ENCODE measurements around the gene CDKN1C.

Gene CDKN1C

DNA sequence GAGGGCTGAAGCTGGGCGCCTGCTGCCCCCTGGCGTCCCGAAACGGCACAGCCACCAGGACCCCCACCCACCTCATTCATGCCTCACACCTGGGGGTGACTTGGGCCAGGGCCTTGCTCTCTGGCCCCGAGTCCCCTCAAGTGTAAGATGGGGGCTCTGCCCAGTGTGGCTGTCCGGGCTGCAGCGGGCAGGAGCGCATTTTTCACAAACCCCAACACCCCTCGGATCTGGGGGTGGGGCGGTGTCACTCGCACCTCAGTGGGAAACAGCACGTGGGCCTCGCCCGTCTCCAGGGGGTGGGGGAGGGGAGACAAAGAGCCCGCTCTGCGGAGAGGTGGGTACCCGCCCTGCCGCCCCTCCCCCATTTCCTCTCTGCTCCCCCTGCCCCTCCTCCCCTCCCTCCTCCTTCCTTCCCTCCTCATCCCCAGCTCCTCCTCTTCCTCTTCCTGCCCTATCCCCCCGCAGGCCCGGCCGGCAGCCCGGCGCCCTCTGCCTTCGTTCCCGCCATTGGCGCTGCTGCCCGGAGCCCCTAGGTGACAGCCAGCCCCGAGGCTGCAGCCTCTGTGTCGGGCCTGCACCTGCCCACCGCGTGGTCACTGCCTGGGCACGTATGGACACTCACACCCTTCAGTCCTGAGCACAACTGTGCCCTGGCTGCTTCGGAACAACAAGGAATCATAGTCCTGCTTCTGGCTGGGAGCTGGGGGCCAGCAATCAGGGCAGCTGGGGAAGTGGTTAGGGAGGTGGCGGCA is 6.8 kb upstream of the CDKN1C start (continued):
- TF ChIP-seq, protein P1, sequence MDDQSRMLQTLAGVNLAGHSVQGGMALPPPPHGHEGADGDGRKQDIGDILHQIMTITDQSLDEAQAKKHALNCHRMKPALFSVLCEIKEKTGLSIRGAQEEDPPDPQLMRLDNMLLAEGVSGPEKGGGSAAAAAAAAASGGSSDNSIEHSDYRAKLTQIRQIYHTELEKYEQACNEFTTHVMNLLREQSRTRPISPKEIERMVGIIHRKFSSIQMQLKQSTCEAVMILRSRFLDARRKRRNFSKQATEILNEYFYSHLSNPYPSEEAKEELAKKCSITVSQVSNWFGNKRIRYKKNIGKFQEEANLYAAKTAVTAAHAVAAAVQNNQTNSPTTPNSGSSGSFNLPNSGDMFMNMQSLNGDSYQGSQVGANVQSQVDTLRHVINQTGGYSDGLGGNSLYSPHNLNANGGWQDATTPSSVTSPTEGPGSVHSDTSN (CRISPR knock-in tag; IDR thresholded peaks at IDR 0.05): no peak
- TF ChIP-seq ZNF473 (tag by site-specific recombination; IDR thresholded peaks at IDR 0.05) (no peak), SP3 (tag by site-specific recombination; IDR thresholded peaks at IDR 0.05) (peak; percentile 78)

DNA sequence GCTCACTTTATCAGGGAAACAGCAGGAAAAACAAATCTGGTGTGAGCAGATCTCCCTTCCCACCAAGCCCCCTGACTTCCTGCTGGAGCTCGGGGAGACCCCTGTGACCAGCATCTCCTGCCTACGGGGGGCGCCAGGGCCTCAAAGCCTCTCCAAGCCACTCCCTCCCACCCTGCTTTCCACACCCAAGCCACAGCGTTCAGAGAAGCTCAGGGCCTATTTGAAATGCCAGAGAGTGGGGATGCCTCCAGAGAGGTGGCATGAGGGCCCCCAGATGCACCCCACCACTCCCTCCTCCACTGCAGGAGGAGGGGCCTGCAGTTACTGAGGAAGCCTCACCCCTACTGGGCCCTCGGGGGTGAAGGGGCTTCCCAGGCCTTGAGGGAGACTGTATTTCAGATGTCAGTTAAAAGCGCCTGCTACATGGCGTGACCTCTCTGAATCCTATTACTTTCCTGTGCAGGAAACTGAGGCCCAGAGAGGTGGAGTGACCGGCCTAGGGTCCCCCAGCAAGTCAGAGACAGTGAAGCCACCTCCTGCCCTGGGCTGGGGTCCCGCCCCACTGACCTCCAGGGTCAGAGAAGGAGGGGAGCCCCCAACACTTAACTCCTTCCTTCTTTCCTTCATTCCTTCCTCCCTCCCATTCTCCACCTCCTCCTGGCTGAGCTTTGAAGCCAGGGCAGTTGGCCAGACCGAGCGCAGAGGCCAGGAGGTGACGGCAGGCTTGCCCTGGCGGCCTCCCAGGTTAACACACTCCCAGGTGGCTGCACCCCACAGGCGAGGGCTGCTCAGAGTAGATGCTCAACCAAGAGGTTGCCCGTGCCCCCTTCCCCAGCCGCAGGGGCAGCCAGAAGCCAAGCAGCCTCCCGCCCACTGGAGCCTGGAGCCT is 6.0 kb upstream of the CDKN1C start:
- Histone ChIP-seq H3K4me3 (ENCODE audit: low read depth, low read length) (no peak overlapping the region), H3K27ac (ENCODE audit: extremely low read depth, low read depth, low read length) (no peak overlapping the region), H3K36me3 (ENCODE audit: control insufficient read depth in 2 of 2, insufficient read depth in 1 of 2, low read length in 2 of 2) (no peaks in the 10 kb centered on the region), H3K4me1 (ENCODE audit: control insufficient read depth, insufficient read depth, low read length) (no peaks in the 10 kb centered on the region), H3K9me3 (ENCODE audit: control insufficient read depth, insufficient read depth, low read depth, low read length) (no peaks in the 10 kb centered on the region)
- TF ChIP-seq ZFP41 (tag by site-specific recombination; IDR thresholded peaks at IDR 0.05; ENCODE audit: borderline replicate concordance) (no peak), ZBTB8A (tag by site-specific recombination; IDR thresholded peaks at IDR 0.05) (0 out of 2 replicates have a peak, but pooled peaks have one; percentile 23)
- TF ChIP-seq, protein P2, sequence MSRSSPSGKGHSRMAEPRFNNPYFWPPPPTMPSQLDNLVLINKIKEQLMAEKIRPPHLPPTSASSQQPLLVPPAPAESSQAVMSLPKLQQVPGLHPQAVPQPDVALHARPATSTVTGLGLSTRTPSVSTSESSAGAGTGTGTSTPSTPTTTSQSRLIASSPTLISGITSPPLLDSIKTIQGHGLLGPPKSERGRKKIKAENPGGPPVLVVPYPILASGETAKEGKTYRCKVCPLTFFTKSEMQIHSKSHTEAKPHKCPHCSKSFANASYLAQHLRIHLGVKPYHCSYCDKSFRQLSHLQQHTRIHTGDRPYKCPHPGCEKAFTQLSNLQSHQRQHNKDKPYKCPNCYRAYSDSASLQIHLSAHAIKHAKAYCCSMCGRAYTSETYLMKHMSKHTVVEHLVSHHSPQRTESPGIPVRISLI (tag by site-specific recombination; IDR thresholded peaks at IDR 0.05): no peak
- CTCF ChIA-PET: interaction anchor here (0.6 to 16.8 kb wide), 31 partner anchors 9 to 689 kb away, joined by 3 to 456 read pairs (median 4); partner anchors contain the start of gene PHLDA2
- POLR2A ChIA-PET: interaction anchor here (1.6 to 2.1 kb wide), 2 partner anchors 38 to 358 kb away, joined by 10 to 12 read pairs; partner anchors contain the start of gene PHLDA2

DNA sequence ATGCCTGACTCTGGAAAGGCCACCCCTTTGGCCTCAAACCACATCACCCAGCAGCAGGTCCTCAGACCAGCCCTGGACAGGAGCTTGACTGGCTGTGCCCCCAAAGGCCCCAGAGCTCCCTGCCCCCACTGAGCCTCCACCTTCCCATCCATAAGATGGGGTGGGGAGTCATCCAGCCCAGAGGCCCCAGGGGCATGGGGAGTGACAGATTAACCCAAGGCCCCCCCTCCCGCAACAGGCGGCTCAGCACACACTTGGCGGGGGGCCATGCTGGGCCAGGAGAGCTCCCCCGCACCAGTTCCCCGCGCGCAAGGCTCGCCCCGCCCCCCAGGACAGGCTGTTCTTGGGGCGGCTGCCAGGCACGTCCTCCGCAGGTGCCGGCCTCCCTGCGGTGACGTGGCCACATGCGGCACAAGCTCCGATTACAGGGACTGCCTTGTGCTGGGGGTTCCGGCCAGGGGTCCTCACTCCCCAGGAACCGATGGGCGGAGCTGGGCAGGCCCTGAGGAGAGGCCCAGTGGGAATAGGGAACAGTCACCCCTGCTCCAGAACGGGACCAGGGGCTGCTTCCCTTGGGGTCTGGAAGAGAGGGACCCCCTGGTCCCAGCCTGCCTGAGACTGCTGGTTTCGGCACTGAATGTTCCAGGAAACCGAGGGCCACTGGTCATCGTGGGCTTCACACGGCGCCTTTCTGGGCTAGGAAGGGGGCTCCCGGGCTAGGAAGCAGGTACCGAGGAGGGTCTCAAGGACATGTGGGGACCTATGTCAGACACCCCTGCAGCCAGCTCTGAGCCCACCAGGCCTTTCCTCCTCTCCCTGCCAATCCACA is 5.1 kb upstream of the CDKN1C start:
- ChIA-PET CTCF (interaction anchor here (0.6 to 16.8 kb wide), 18 partner anchors 11 to 688 kb away, joined by 3 to 456 read pairs (median 4); partner anchors contain the start of gene PHLDA2), POLR2A (no interaction called here)
- no peak overlapping the region for H3K4me3 ChIP-seq (ENCODE audit: low read depth, low read length)
- H3K36me3 ChIP-seq (ENCODE audit: control insufficient read depth in 2 of 2, insufficient read depth in 1 of 2, low read length in 2 of 2): no peaks in the 10 kb centered on the region
- no peaks in the 10 kb centered on the region for H3K4me1 ChIP-seq (ENCODE audit: control insufficient read depth, insufficient read depth, low read length)
- TF ChIP-seq GLIS2 (tag by site-specific recombination; IDR thresholded peaks at IDR 0.05) (no peak), ZIC2 (tag by site-specific recombination; IDR thresholded peaks at IDR 0.05) (peak; percentile 84), GLIS1 (tag by site-specific recombination; IDR thresholded peaks at IDR 0.05) (peak; percentile 37; the same call in 1 of the 2 replicates), ZNF341 (tag by site-specific recombination; IDR thresholded peaks at IDR 0.05; ENCODE audit: low read depth) (peak; percentile 92), ZNF423 (tag by site-specific recombination; IDR thresholded peaks at IDR 0.05) (peak; percentile 58)
- TF ChIP-seq, protein P3, sequence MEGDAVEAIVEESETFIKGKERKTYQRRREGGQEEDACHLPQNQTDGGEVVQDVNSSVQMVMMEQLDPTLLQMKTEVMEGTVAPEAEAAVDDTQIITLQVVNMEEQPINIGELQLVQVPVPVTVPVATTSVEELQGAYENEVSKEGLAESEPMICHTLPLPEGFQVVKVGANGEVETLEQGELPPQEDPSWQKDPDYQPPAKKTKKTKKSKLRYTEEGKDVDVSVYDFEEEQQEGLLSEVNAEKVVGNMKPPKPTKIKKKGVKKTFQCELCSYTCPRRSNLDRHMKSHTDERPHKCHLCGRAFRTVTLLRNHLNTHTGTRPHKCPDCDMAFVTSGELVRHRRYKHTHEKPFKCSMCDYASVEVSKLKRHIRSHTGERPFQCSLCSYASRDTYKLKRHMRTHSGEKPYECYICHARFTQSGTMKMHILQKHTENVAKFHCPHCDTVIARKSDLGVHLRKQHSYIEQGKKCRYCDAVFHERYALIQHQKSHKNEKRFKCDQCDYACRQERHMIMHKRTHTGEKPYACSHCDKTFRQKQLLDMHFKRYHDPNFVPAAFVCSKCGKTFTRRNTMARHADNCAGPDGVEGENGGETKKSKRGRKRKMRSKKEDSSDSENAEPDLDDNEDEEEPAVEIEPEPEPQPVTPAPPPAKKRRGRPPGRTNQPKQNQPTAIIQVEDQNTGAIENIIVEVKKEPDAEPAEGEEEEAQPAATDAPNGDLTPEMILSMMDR (tag by site-specific recombination; IDR thresholded peaks at IDR 0.05): no peak
- TF ChIP-seq, protein P4, sequence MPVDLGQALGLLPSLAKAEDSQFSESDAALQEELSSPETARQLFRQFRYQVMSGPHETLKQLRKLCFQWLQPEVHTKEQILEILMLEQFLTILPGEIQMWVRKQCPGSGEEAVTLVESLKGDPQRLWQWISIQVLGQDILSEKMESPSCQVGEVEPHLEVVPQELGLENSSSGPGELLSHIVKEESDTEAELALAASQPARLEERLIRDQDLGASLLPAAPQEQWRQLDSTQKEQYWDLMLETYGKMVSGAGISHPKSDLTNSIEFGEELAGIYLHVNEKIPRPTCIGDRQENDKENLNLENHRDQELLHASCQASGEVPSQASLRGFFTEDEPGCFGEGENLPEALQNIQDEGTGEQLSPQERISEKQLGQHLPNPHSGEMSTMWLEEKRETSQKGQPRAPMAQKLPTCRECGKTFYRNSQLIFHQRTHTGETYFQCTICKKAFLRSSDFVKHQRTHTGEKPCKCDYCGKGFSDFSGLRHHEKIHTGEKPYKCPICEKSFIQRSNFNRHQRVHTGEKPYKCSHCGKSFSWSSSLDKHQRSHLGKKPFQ (tag by site-specific recombination; IDR thresholded peaks at IDR 0.05): no peak
- TF ChIP-seq, protein P5, sequence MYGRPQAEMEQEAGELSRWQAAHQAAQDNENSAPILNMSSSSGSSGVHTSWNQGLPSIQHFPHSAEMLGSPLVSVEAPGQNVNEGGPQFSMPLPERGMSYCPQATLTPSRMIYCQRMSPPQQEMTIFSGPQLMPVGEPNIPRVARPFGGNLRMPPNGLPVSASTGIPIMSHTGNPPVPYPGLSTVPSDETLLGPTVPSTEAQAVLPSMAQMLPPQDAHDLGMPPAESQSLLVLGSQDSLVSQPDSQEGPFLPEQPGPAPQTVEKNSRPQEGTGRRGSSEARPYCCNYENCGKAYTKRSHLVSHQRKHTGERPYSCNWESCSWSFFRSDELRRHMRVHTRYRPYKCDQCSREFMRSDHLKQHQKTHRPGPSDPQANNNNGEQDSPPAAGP (tag by site-specific recombination; IDR thresholded peaks at IDR 0.05): 0 out of 2 replicates have a peak, but pooled peaks have one; percentile 24
- no peak overlapping the region for H3K27ac ChIP-seq (ENCODE audit: extremely low read depth, low read depth, low read length)
- no peaks in the 10 kb centered on the region for H3K9me3 ChIP-seq (ENCODE audit: control insufficient read depth, insufficient read depth, low read depth, low read length)
